CD4-positive, alpha-beta T cell treated with Interleukin-15 for 4 hours (primary cell): Measurements from ENCODE around the gene FYN.

Source experiments
- DNase-seq: peaks from one replicate; pipeline ENCODE4 v3.0.0-alpha.2; 2020; ENCODE audit warnings: low spot score

FYN gene

DNA sequence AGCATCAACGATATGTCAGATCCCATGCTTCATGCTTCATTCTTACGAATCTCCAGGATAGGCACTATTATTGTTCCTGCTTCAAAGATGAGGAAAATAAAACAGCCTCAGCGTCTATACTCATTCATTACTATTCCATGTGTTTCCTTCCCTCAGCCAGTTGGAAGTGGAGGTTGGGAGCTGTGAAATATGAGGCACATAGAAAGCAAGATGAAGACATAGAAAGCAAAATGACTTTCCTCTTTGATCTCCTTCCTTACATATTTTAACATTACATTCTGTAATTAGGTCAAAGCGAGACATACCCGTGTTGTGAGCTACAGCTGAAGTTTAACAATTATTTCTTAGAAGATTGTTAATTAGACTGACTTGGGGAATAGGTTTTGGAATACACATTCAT, 125.4 kb downstream of the FYN start:
- no peak for DNase-seq

GRCh38 chr6:111747396-111747795, 125.9 kb downstream of the FYN start:
- no peak for DNase-seq

GRCh38 chr6:111746983-111747382, 126.3 kb downstream of the FYN start:
- DNase-seq, result no peak

GRCh38 chr6:111745636-111746035, 127.6 kb downstream of the FYN start:
- no peak for DNase-seq

GRCh38 chr6:111745186-111745585, 128.1 kb downstream of the FYN start:
- DNase-seq, result no peak

GRCh38 chr6:111743862-111744692, 129.2 kb downstream of the FYN start:
- DNase-seq, result no peak

GRCh38 chr6:111743360-111743759, 129.9 kb downstream of the FYN start:
- DNase-seq, result no peak

- no peak for DNase-seq
These were observed 131.9 kb downstream of the FYN start for GRCh38 chr6:111741177-111741952.

DNA sequence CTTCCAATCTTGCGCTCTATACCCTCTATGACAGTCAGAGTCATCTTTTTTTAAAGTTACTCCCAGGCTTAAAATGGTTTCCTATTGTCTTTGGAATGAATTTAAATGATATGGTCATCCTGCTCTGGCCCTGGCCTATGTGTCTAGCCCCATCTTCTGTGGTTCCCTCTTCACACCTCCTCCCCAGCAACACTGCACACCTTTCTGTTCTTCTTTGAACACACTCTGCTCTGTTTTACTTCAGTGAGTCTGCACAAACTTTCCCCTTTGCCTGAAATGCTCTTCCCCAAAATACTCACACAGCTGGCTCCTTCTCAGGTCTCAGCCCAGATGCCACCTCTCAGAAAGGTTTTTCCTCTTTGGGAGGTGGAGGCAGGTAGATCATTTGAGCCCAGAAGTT, 132.7 kb downstream of the FYN start:
- DNase-seq, result no peak

GRCh38 chr6:111739257-111739696, 134.0 kb downstream of the FYN start:
- no peak for DNase-seq

DNA sequence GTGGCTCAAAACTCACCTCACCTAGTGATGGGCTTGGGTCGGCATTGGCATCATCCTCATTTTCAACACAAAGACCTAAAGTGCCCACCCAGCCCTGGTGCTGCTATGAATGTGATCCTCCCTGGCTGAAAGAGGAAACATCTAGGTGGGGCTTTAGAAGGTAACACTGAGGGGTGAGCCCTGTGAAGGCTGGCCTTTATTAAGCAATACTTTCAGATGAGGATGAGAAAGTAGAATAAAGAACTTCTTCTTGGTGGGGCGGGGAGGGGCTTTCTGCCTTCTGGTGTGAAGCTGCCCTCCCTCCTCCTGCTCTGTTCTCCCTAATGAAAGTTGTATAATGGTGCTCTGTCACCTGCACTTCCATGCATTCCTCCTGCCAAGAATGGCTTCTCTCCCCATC, 134.6 kb downstream of the FYN start:
- DNase-seq, result no peak

GRCh38 chr6:111738156-111738555, 135.1 kb downstream of the FYN start:
- no peak for DNase-seq

- DNase-seq, result peak; percentile 61
These were observed 136.2 kb downstream of the FYN start for GRCh38 chr6:111737065-111737521.

DNA sequence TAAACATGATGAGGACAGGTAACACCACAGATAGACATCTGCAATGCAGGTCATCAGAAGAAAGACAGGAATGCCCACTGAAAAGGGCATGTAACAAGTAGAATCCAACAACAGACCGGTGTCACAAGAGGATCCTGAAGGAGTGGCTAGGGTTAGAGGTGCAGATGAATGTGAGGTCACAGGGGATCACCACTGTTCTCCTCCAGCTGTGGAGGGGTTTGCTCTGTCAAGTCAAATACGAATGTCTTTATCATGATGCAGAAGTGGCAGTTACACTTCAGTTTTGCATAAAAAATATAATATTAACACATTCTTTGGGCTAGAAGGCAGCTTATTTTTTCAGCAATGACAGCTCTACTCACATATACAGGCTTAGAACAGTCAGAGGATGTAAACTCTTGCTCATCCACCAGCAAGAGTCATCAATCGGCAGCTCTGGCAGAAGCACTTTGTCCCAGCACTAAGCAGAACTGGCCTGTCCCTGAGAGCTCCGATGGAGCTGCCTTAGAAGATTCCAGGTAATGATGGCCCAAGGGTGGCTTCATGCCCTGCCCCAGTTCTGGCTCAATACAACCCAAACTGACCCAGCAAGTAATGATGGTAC, 137.1 kb downstream of the FYN start:
- no peak for DNase-seq

DNA sequence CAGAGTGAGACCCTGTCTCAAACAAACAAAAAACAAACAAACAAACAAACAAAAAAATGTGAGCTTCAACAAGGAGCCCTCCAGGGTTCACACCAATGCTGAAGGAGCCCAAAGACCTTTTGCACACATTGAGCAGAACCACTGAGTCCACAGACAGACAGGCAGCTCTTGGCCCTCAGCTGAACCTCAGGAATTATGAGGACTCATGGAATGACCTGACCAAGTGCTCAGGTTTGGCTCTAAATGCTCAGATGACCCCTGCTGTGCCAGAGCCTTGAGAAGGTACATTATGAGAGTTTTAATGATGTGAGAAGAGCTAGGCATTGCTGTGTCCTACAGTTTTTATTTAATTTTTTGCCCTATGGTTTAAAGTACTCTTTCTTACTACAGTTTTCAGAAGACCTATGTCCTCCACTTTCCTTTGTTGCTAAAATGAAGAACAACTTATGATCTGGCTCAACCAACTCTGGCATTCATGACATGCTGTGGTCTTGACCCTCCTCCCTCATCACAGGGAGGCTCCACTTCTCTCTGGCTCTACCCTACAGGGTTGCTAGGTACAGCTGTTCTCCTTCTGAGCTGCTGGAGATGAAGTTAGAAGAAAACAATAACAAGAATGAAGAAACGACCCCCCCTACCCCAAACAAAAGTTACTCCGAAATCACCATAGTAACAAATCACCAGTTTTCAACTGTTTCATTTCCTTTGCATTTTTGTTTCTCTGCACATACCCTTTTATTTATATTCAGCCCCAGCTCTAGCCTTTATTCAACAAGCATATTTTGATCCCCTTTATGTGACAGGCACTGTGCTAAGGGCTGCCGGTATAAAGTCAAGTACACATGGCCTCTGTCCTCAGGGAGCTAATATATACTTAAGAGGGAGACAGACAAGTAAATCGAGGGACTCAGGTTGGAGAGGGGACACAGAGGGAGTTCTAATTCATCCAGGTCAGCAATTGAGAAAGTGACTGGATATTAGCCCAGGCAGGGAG, 138.9 kb downstream of the FYN start:
- no peak for DNase-seq

- no peak for DNase-seq
These were observed 140.9 kb downstream of the FYN start for GRCh38 chr6:111732390-111732789.

GRCh38 chr6:111731456-111732195, 141.6 kb downstream of the FYN start:
- DNase-seq, result no peak

- DNase-seq, result no peak
These were observed 142.4 kb downstream of the FYN start for GRCh38 chr6:111730864-111731263.

DNA sequence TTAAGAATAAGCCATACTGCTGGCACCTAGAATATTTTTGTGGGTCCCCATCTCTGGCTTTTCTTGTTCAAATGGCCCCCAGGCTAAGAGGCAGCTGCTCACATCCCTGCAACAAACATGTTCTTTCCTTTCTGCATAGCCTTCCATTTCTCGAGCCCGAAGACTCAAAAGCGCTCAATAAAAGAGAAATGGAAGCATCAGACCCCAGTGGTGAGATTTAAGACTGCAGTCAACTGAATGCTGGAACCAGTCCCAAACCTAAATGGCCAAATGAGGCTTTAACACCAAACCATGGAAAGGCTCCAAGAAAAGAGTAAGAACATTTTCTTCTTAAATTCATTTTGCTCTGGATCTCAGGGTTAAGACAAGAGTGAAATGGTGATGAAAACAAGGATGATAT, 145.4 kb downstream of the FYN start:
- no peak for DNase-seq

- DNase-seq, result no peak
These were observed 146.2 kb downstream of the FYN start for GRCh38 chr6:111727041-111727440.
